Neural crest cell (in vitro differentiated cells): ENCODE data around the gene C2orf76. TPM values are rescaled to one million over a fixed set of nuclear protein-coding genes. Genes with fewer than 3 reads are reported as not detected.

Source experiments
- DNase-seq: peaks from one replicate; pipeline ENCODE4 v3.0.0; 2021; ENCODE audit warnings: low read depth, mixed read lengths, low spot score
- H3K27ac Mint-ChIP-seq: one replicate; pipeline ENCODE4 v1.8.0; 2021; ENCODE audit warnings: mild to moderate bottlenecking, mixed read lengths; ENCODE audit not compliant: unreplicated experiment
- H3K27me3 Mint-ChIP-seq: 2 replicates; pipeline ENCODE4 v1.8.0; 2021; ENCODE audit warnings: low read depth, mild to moderate bottlenecking, mixed read lengths
- H3K36me3 Mint-ChIP-seq: 2 replicates; pipeline ENCODE4 v1.8.0; 2021; ENCODE audit warnings: low read depth, mild to moderate bottlenecking, mixed read lengths
- H3K4me1 Mint-ChIP-seq: 2 replicates; pipeline ENCODE4 v1.8.0; 2021; ENCODE audit warnings: mixed read lengths
- H3K4me3 Mint-ChIP-seq: one replicate; pipeline ENCODE4 v1.8.0; 2021; ENCODE audit warnings: mild to moderate bottlenecking, mixed read lengths
- H3K9me3 Mint-ChIP-seq: 2 replicates; pipeline ENCODE4 v1.8.0; 2021; ENCODE audit warnings: mixed read lengths
- CTCF ChIP-seq: fragments of 200-600 bp; sonication (generic); conservative IDR thresholded peaks from 2 replicates; pipeline ENCODE4 v1.5.0; 2021; ENCODE audit warnings: antibody characterized with exemption, mild to moderate bottlenecking
- total RNA-seq: library from RNA; stranded (reverse); gene quantifications from 2 replicates; pipeline ENCODE4 v1.2.1, GENCODE V29; 2021

Gene C2orf76
- total RNA-seq, 1 donor from 2014 or later, result 11.6 TPM

- Mint-ChIP-seq H3K9me3 (no peaks in the 10 kb centered on the region), H3K4me1 (peaks cover 5% of the 10 kb centered on the region), H3K4me3 (no peak overlapping the region), H3K27me3 (no peaks in the 10 kb centered on the region), H3K27ac (no peak overlapping the region), H3K36me3 (no peaks in the 10 kb centered on the region)
- no peak for DNase-seq
- no peak for TF ChIP-seq CTCF
Measured at GRCh38 chr2:119397196-119397595, 30.6 kb upstream of the C2orf76 start.

GRCh38 chr2:119393971-119394748, 27.5 kb upstream of the C2orf76 start:
- TF ChIP-seq CTCF, result no peak
- no peak for DNase-seq
- H3K4me1 Mint-ChIP-seq, result peaks cover 12% of the 10 kb centered on the region
- H3K36me3 Mint-ChIP-seq, result no peaks in the 10 kb centered on the region
- no peak overlapping the region for H3K4me3 Mint-ChIP-seq
- no peaks in the 10 kb centered on the region for H3K9me3 Mint-ChIP-seq
- H3K27me3 Mint-ChIP-seq, result no peaks in the 10 kb centered on the region
- H3K27ac Mint-ChIP-seq, result no peak overlapping the region

- TF ChIP-seq CTCF, result no peak
- H3K27ac Mint-ChIP-seq, result no peak overlapping the region
- no peaks in the 10 kb centered on the region for H3K27me3 Mint-ChIP-seq
- no peaks in the 10 kb centered on the region for H3K36me3 Mint-ChIP-seq
- DNase-seq, result no peak
- no peaks in the 10 kb centered on the region for H3K9me3 Mint-ChIP-seq
- H3K4me1 Mint-ChIP-seq, result peaks cover 20% of the 10 kb centered on the region
- no peak overlapping the region for H3K4me3 Mint-ChIP-seq
Measured at GRCh38 chr2:119389615-119390306, 23.1 kb upstream of the C2orf76 start.

GRCh38 chr2:119387381-119388129, 20.9 kb upstream of the C2orf76 start:
- Mint-ChIP-seq H3K27me3 (no peaks in the 10 kb centered on the region), H3K27ac (no peak overlapping the region), H3K4me1 (peaks cover 15% of the 10 kb centered on the region), H3K36me3 (no peaks in the 10 kb centered on the region), H3K9me3 (no peaks in the 10 kb centered on the region), H3K4me3 (no peak overlapping the region)
- TF ChIP-seq CTCF, result no peak
- DNase-seq, result no peak

- H3K4me3 Mint-ChIP-seq, result no peak overlapping the region
- H3K27me3 Mint-ChIP-seq, result no peaks in the 10 kb centered on the region
- H3K27ac Mint-ChIP-seq, result no peak overlapping the region
Measured at GRCh38 chr2:119385466-119385865, 18.8 kb upstream of the C2orf76 start.

More at GRCh38 chr2:119385466-119385865, 18.8 kb upstream of the C2orf76 start:
- no peak for DNase-seq
- TF ChIP-seq CTCF, result no peak
- Mint-ChIP-seq H3K9me3 (no peaks in the 10 kb centered on the region), H3K4me1 (peaks cover 15% of the 10 kb centered on the region), H3K36me3 (no peaks in the 10 kb centered on the region)
